Measurements from ENCODE around the gene PRKG2. TPM values are rescaled to one million over a fixed set of nuclear protein-coding genes. Genes with fewer than 3 reads are reported as not detected.

Gene PRKG2, protein sequence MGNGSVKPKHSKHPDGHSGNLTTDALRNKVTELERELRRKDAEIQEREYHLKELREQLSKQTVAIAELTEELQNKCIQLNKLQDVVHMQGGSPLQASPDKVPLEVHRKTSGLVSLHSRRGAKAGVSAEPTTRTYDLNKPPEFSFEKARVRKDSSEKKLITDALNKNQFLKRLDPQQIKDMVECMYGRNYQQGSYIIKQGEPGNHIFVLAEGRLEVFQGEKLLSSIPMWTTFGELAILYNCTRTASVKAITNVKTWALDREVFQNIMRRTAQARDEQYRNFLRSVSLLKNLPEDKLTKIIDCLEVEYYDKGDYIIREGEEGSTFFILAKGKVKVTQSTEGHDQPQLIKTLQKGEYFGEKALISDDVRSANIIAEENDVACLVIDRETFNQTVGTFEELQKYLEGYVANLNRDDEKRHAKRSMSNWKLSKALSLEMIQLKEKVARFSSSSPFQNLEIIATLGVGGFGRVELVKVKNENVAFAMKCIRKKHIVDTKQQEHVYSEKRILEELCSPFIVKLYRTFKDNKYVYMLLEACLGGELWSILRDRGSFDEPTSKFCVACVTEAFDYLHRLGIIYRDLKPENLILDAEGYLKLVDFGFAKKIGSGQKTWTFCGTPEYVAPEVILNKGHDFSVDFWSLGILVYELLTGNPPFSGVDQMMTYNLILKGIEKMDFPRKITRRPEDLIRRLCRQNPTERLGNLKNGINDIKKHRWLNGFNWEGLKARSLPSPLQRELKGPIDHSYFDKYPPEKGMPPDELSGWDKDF
- 1 to 10 TPM in 1 of 2 donors, under 1 TPM in 1; 0.99 to 2.9 TPM for total RNA-seq

DNA sequence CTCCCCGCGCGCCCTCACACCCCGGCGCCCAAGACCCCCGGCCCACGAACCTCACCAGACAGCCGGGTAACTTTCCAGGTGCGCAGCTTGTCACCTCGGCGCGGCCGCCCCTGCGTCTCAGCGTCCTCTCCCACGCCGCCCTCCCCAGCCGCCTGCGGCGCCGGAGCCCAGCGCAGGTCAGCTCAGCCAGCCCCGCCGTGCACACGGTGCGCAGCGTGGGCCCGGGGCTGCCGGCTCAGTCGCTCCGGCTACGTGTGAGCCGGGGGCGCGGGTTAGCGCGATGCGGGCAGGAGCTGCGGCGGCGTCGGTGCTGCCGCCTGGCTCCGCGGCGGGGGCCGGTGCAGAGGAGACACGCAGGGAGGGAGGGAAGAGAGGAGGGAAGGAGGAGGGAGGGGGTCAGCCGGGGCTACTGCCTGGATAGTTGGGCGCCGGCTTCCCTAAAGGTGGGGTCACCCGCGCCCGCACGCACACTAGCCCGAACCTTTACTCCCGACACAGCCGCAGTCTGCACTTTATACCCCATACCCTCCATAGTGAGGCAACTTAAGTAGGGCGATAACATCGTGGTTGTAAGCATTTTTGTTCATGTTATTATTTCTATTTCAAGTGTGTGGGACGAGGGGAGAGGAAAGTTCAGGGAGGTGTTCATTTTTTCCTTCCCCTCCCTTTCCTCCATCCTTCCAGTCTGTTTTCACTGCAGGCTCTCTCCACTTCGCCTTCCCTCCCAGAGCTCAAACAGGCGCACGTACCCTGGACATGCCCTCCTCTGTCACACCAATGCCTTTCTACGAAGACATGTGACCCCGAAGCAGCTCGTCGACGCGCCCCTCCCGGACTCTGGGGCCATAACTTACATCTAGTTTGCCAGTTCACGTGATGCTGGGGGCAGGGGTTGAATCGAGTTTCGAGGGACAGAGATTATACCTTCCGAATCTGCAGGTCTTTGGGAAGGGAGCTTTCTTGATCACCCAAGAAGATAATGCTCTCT lies at the start of gene PRKG2:
PRKG2 (minus strand) TSS at position 342 of the 988 bp plus-strand sequence. CDS start 10,175 bp downstream, outside the sequence.
- 1 to 2% methylated on average over 34 to 59 of the region's 75 CpGs for WGBS, 2 donors
- Histone ChIP-seq H3K27me3 (no peaks in the 10 kb centered on the region), H3K4me3 (peak within 1 kb of the TSS in 1 of 2 donors; percentile 10), H3K36me3 (replicated peaks in 1 of 2; ENCODE audit: insufficient read depth in 1 of 2, low read depth in 2 of 2) (no peaks in the 10 kb centered on the region), H3K4me1 (peaks cover 13% of the 10 kb centered on the region), H3K27ac (peak within 1 kb of the TSS in 1 of 4 donors; percentile 15), H3K9me3 (no peaks in the 10 kb centered on the region)
- DNase-seq (peak in 1 of 4 donors; percentile 15), ATAC-seq (peak; percentile 48)
- intact Hi-C loops (cut with DNase I): no loop called here
- no peak for TF ChIP-seq POLR2A (IDR thresholded peaks at IDR 0.05)
- TF ChIP-seq, protein P1, sequence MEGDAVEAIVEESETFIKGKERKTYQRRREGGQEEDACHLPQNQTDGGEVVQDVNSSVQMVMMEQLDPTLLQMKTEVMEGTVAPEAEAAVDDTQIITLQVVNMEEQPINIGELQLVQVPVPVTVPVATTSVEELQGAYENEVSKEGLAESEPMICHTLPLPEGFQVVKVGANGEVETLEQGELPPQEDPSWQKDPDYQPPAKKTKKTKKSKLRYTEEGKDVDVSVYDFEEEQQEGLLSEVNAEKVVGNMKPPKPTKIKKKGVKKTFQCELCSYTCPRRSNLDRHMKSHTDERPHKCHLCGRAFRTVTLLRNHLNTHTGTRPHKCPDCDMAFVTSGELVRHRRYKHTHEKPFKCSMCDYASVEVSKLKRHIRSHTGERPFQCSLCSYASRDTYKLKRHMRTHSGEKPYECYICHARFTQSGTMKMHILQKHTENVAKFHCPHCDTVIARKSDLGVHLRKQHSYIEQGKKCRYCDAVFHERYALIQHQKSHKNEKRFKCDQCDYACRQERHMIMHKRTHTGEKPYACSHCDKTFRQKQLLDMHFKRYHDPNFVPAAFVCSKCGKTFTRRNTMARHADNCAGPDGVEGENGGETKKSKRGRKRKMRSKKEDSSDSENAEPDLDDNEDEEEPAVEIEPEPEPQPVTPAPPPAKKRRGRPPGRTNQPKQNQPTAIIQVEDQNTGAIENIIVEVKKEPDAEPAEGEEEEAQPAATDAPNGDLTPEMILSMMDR (IDR thresholded peaks at IDR 0.05): no peak

DNA sequence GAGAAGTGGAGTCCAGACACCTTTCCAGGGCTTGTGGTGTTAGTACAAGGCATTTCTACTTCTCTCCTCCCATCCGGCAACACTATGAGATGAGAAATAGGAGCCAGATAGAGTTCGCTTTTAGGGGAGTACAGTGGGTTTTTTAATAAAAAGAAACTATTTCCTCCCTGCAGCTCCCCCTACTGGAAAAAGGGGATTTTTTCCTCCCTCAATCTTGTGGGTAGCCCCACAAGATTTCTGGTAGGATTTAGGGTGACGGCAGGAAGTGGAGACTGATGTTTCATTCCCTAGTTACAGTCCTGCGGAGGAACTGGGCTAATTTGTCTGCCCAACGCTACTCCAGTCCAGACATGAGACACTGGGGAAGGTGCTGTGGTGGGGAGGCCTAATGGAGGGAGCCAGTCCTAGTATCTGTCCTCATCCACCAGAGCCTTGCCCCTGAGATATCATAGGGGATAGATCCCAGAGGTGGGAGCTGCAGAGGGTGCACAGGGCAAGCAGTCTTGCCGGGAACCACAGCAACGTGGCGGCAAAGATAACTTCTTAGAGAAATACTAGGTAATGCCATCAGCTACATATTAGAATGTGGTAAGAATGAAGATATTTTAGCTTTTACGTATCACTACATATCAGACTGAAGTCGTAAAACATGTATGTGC lies 45.5 kb upstream of the PRKG2 start:
- H3K27me3 ChIP-seq: no peaks in the 10 kb centered on the region
- H3K36me3 ChIP-seq (replicated peaks in 1 of 2; ENCODE audit: insufficient read depth in 1 of 2, low read depth in 2 of 2): no peaks in the 10 kb centered on the region
- TF ChIP-seq, protein P1 (IDR thresholded peaks at IDR 0.05): no peak
- TF ChIP-seq POLR2A (IDR thresholded peaks at IDR 0.05): no peak
- WGBS, 2 donors: 70 to 74% methylated on average over 10 of the region's 10 CpGs
- no peak overlapping the region for H3K27ac ChIP-seq
- no peak for ATAC-seq
- no peak for DNase-seq
- intact Hi-C loops (cut with DNase I): no loop called here
- no peak overlapping the region for H3K4me3 ChIP-seq
- H3K4me1 ChIP-seq: no peaks in the 10 kb centered on the region
- H3K9me3 ChIP-seq: no peaks in the 10 kb centered on the region

DNA sequence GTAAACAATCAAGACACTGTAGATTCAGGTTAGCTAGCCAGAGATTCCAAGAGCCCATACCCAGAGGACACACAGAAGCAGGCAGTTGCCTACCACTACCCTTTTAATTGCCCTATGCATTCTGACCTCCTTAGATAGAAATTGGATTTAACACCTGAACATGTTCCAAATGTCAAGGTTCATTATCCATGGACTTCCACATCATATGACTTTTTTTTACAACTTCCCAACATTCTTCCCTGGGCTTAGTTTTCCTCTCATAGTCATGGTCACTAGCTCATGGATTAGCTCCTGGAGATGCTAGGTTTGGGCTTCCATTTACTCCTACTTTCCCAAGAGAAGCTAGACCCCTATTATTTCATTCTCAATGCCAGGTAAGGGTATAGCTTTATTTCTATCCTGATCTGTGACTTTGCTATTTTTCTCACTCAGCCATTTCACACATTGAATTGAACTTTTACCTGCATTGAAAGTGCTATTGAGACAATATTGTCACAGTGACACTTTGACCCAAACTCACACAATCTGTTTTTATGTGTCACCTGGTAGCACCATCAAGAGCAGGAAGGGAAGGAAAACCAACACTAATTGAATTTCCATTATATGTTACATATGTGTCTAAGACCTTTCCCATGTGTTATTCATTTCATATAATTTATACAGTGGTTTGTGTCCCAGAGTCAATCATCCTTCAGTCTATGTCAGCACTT lies 44.0 kb upstream of the PRKG2 start:
- TF ChIP-seq, protein P1 (IDR thresholded peaks at IDR 0.05): no peak
- no peak for TF ChIP-seq POLR2A (IDR thresholded peaks at IDR 0.05)
- no peak for DNase-seq
- Histone ChIP-seq H3K36me3 (replicated peaks in 1 of 2; ENCODE audit: insufficient read depth in 1 of 2, low read depth in 2 of 2) (no peaks in the 10 kb centered on the region), H3K9me3 (no peaks in the 10 kb centered on the region), H3K27ac (no peak overlapping the region), H3K4me1 (no peaks in the 10 kb centered on the region), H3K27me3 (no peaks in the 10 kb centered on the region), H3K4me3 (no peak overlapping the region)
- intact Hi-C loops (cut with DNase I): no loop called here
- no peak for ATAC-seq

DNA sequence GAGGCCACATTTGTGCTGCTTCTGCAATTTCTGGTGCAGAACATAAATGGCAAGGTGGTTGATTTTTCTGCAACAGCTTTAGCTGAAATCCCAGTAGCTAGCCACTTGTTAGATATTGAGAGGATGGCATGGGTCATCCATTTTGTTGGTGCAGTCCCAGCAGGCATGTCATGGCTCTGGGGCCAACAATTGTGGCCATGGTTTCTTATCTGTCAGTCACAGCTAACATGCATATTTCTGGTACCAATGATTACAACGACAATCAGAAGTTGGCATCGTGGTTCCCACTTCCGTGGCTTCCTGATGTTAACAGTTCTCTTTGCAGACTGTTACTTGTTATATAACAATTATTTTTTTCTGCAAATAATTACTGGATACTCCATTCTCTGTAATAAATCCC lies 42.8 kb upstream of the PRKG2 start:
- DNase-seq: peak in 1 of 4 donors; percentile 4
- Histone ChIP-seq H3K27me3 (no peaks in the 10 kb centered on the region), H3K4me1 (no peaks in the 10 kb centered on the region), H3K36me3 (replicated peaks in 1 of 2; ENCODE audit: insufficient read depth in 1 of 2, low read depth in 2 of 2) (no peaks in the 10 kb centered on the region), H3K4me3 (no peak overlapping the region), H3K9me3 (no peaks in the 10 kb centered on the region), H3K27ac (no peak overlapping the region)
- TF ChIP-seq, protein P1 (IDR thresholded peaks at IDR 0.05): no peak
- no peak for TF ChIP-seq POLR2A (IDR thresholded peaks at IDR 0.05)
- WGBS, 2 donors: 48 to 80% methylated on average over 3 of the region's 3 CpGs
- intact Hi-C loops (cut with DNase I): no loop called here
- ATAC-seq: no peak
